H1 (cell line): ENCODE results near the gene PAEP. TPM values are rescaled to one million over a fixed set of nuclear protein-coding genes. Genes with fewer than 3 reads are reported as not detected.

Experiments used
- CHD7 ChIP-seq: fragments of 300-600 bp; sonication (generic); IDR thresholded peaks from 2 replicates; pipeline ENCODE4 v1.7.1; 2012; ENCODE audit warnings: low read length, moderate library complexity, mild to moderate bottlenecking, inconsistent platforms; ENCODE audit not compliant: insufficient replicate concordance
- CTCF ChIP-seq, 3 experiments: IDR thresholded peaks; 1 replicate in 2 of 3; 2 replicates in 1 of 3; pipeline versions ENCODE4 v1.5.1 to v1.6.1; 2011; ENCODE audit warnings: low read length in 3 of 3, mild to moderate bottlenecking in 3 of 3, inconsistent platforms in 2 of 3, low read depth in 1 of 3, moderate library complexity in 1 of 3; ENCODE audit not compliant: insufficient read depth in 1 of 3; ENCODE audit errors: control extremely low read depth in 1 of 3
- HDAC6 ChIP-seq: IDR thresholded peaks from one replicate; pipeline ENCODE4 v1.7.1; 2012; ENCODE audit warnings: low read depth, mild to moderate bottlenecking, inconsistent platforms, low read length, moderate library complexity
- polyA plus RNA-seq, 7 experiments: library from polyadenylated mRNA; depleted of rRNA in 3 of 7; stranded (reverse) in 5 of 7; unstranded in 2 of 7; fragments of >200 nt in 5 of 7; fragments of 200-250 nt in 2 of 7; gene quantifications; 1 replicate in 5 of 7; 2 replicates in 1 of 7; 4 replicates in 1 of 7; pipeline versions ENCODE4 v1.2.1 to v1.2.3, GENCODE V29; 2011 to 2013; ENCODE audit warnings: missing spikeins in 2 of 7, mixed read lengths in 2 of 7
- total RNA-seq: library from RNA; stranded (reverse); fragmentation: NEBNext Ultra II Directional; extraction: Animal tissue kit (Norgen Biotek cat#: 25700); gene quantifications from 2 replicates; pipeline ENCODE4 v1.2.1, GENCODE V29; 2021

The PAEP gene
- total and polyA plus RNA-seq, 2 of the 8 experiments (the other 6 are each of a cell fraction or from before 2014, with no cell fraction given), result not detected

DNA sequence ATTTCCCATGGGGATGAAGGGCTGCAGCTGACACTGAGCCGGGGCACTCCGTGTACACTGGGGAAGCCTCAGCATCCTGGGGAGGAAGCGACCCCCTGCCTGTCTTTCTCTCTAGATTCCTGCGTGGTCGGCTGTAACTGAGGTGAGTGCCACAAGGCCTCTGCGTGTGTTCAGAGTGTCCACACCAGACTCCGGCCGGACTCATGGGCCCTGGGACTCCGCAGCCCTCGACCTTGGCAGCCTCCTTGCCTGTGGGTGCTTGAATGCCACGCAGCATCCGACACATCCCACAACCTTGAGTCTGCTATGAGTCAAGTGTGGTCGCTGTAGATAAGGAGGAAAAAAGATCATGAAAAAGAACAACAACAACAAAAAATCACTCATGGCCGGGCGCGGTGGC, 23.4 kb downstream of the PAEP start (continued):
- TF ChIP-seq CHD7, result no peak
- TF ChIP-seq CTCF (IDR thresholded peaks at IDR 0.05; ENCODE audit: control extremely low read depth in 1 of 3, insufficient read depth in 1 of 3, low read depth in 1 of 3, low read length in 3 of 3), result no peak
- no peak for TF ChIP-seq HDAC6
- TF ChIP-seq, all 59 proteins: peak for 0
